NCI-H2107 treated with DMSO at 0.1 percent for 48 hours (cell line): ENCODE results near the gene ALK.

Source experiments
- DNase-seq: peaks from one replicate; lab custom pipeline; 2025; ENCODE audit not compliant: unreplicated experiment; lab: John Stamatoyannopoulos, UW

The ALK gene

GRCh38 chr2:29504746-29505145 lies 416.6 kb downstream of the ALK start:
- no peak for DNase-seq

- no peak for DNase-seq
These were observed 418.9 kb downstream of the ALK start for GRCh38 chr2:29502460-29502911.

GRCh38 chr2:29497375-29497774 lies 424.0 kb downstream of the ALK start:
- DNase-seq: no peak

- no peak for DNase-seq
These were observed 425.2 kb downstream of the ALK start for GRCh38 chr2:29496198-29496597.

GRCh38 chr2:29495536-29496060 lies 425.8 kb downstream of the ALK start:
- DNase-seq: no peak

GRCh38 chr2:29495068-29495467 lies 426.3 kb downstream of the ALK start:
- DNase-seq: no peak

GRCh38 chr2:29492701-29493100 lies 428.7 kb downstream of the ALK start:
- no peak for DNase-seq

- no peak for DNase-seq
These were observed 431.3 kb downstream of the ALK start for GRCh38 chr2:29490045-29490444.

- DNase-seq: no peak
These were observed 431.8 kb downstream of the ALK start for GRCh38 chr2:29489568-29489967.

GRCh38 chr2:29487967-29488555 lies 433.3 kb downstream of the ALK start:
- no peak for DNase-seq

GRCh38 chr2:29485631-29486030 lies 435.8 kb downstream of the ALK start:
- DNase-seq: no peak

- no peak for DNase-seq
These were observed 436.3 kb downstream of the ALK start for GRCh38 chr2:29485117-29485516.

GRCh38 chr2:29482867-29483266 lies 438.5 kb downstream of the ALK start:
- DNase-seq: no peak

GRCh38 chr2:29482348-29482747 lies 439.0 kb downstream of the ALK start:
- DNase-seq: no peak

GRCh38 chr2:29481313-29481712 lies 440.1 kb downstream of the ALK start:
- no peak for DNase-seq

- no peak for DNase-seq
These were observed 441.0 kb downstream of the ALK start for GRCh38 chr2:29480426-29480825.

- DNase-seq: no peak
These were observed 442.0 kb downstream of the ALK start for GRCh38 chr2:29479401-29479800.

- no peak for DNase-seq
These were observed 442.7 kb downstream of the ALK start for GRCh38 chr2:29478641-29479040.

- DNase-seq: no peak
These were observed 444.2 kb downstream of the ALK start for GRCh38 chr2:29477186-29477585.

GRCh38 chr2:29475499-29475898 lies 445.9 kb downstream of the ALK start:
- DNase-seq: peak; percentile 2

- DNase-seq: no peak
These were observed 451.4 kb downstream of the ALK start for GRCh38 chr2:29469961-29470360.

- no peak for DNase-seq
These were observed 451.9 kb downstream of the ALK start for GRCh38 chr2:29469516-29469915.

- no peak for DNase-seq
These were observed 458.0 kb downstream of the ALK start for GRCh38 chr2:29463181-29463900.
